Endothelial cell of umbilical vein (primary cell): ENCODE measurements around the gene THBS1. TPM values are rescaled to one million over a fixed set of nuclear protein-coding genes. Genes with fewer than 3 reads are reported as not detected.

Experiments
- BruUV-seq: library from RNA; stranded (reverse); fragments of 400-500 nt; replicated peaks from 2 replicates; lab custom pipeline; 2021; lab: Mats Ljungman, UMichigan
- CTCF ChIA-PET: fragments of 300-600, 350-600 bp; sonication (Branson Sonifier 250); formaldehyde crosslinking; loops from one replicate; lab custom pipeline; 2021; ENCODE audit warnings: antibody characterized with exemption, inconsistent platforms; lab: Charles Lee
- POLR2A ChIA-PET: fragments of 300-600, 350-600 bp; sonication (Branson Sonifier 250); formaldehyde crosslinking; loops from one replicate; lab custom pipeline; 2021; ENCODE audit warnings: antibody characterized with exemption, inconsistent platforms; lab: Charles Lee
- DNase-seq: peaks from one replicate; pipeline ENCODE4 v3.0.0-alpha.2; 2011; ENCODE audit warnings: low read depth, low spot score
- FAIRE-seq: peaks from 2 replicates; lab custom pipeline; 2011; peaks lifted over from hg19 to GRCh38; lab: Jason Lieb, UNC
- H2AFZ ChIP-seq: 2 replicates; pipeline ENCODE4 v1.6.0; 2012; ENCODE audit warnings: low read depth, low read length, control low read depth, inconsistent platforms
- H3K27ac ChIP-seq: 2 replicates; pipeline ENCODE4 v1.5.1; 2011; ENCODE audit warnings: low read depth, mild to moderate bottlenecking, control low read depth, low read length, moderate library complexity; ENCODE audit not compliant: insufficient read depth
- H3K27me3 ChIP-seq, 2 experiments: 2 replicates each; pipeline versions ENCODE4 v1.6.0 to v1.6.1; 2011; ENCODE audit warnings: low read length in 2 of 2, mixed read lengths in 1 of 2; ENCODE audit not compliant: control insufficient read depth in 2 of 2, insufficient read depth in 2 of 2
- H3K36me3 ChIP-seq, 2 experiments: 2 replicates in 1 of 2; 3 replicates in 1 of 2; pipeline ENCODE4 v1.5.1; 2011; ENCODE audit warnings: low read length in 2 of 2, mild to moderate bottlenecking in 1 of 2, moderate library complexity in 1 of 2; ENCODE audit not compliant: control insufficient read depth in 2 of 2, insufficient read depth in 2 of 2; ENCODE audit errors: extremely low read depth in 1 of 2
- H3K4me1 ChIP-seq: 3 replicates; pipeline ENCODE4 v1.5.1; 2011; ENCODE audit warnings: mild to moderate bottlenecking, low read length; ENCODE audit not compliant: control insufficient read depth, insufficient read depth; ENCODE audit errors: extremely low read depth
- H3K4me2 ChIP-seq: 2 replicates; pipeline ENCODE4 v1.6.1; 2011; ENCODE audit warnings: low read length, control low read depth, mixed read lengths; ENCODE audit not compliant: insufficient read depth
- H3K4me3 ChIP-seq, 3 experiments: fragments of 200-600 bp in 1 of 3; sonication (generic), shearing (Covaris generic) in 1 of 3; replicated peaks in 1 of 3; 2 replicates each; pipeline ENCODE4 v1.5.1; 2011 to 2016; ENCODE audit warnings: control low read depth in 3 of 3, low read length in 3 of 3, mild to moderate bottlenecking in 2 of 3, inconsistent platforms in 1 of 3, low read depth in 1 of 3, moderate library complexity in 1 of 3; ENCODE audit not compliant: insufficient read depth in 1 of 3
- H3K79me2 ChIP-seq: 2 replicates; pipeline ENCODE4 v1.6.0; 2012; ENCODE audit warnings: low read length, inconsistent platforms; ENCODE audit not compliant: control insufficient read depth, insufficient read depth
- H3K9ac ChIP-seq: replicated peaks from 2 replicates; pipeline ENCODE3; 2011; ENCODE audit warnings: low read length, control low read depth; ENCODE audit not compliant: insufficient read depth; ENCODE audit errors: extremely low read depth
- H3K9me1 ChIP-seq: replicated peaks from 3 replicates; pipeline ENCODE4 v1.6.0; 2011; ENCODE audit warnings: mild to moderate bottlenecking, low read length; ENCODE audit not compliant: control insufficient read depth, insufficient read depth; ENCODE audit errors: extremely low read depth
- H3K9me3 ChIP-seq: replicated peaks from 2 replicates; pipeline ENCODE4 v1.5.1; 2012; ENCODE audit warnings: low read length, inconsistent platforms; ENCODE audit not compliant: control insufficient read depth, insufficient read depth
- H4K20me1 ChIP-seq: replicated peaks from 2 replicates; pipeline ENCODE3; 2011; ENCODE audit warnings: mild to moderate bottlenecking, low read length; ENCODE audit not compliant: control insufficient read depth, insufficient read depth; ENCODE audit errors: extremely low read depth
- EZH2 ChIP-seq: IDR thresholded peaks from 2 replicates; pipeline ENCODE4 v1.6.1; 2012; ENCODE audit warnings: borderline replicate concordance, low read depth, mild to moderate bottlenecking, moderate library complexity, low read length, inconsistent platforms; ENCODE audit not compliant: severe bottlenecking
- FOS ChIP-seq: IDR thresholded peaks from 2 replicates; pipeline ENCODE4 v1.6.1; 2011; ENCODE audit warnings: mild to moderate bottlenecking, low read length, moderate library complexity, borderline replicate concordance; ENCODE audit not compliant: insufficient read depth
- GATA2 ChIP-seq: IDR thresholded peaks from 2 replicates; pipeline ENCODE4 v1.7.0; 2011; ENCODE audit warnings: low read depth, mild to moderate bottlenecking, moderate library complexity, mixed read lengths, low read length; ENCODE audit not compliant: insufficient read length, insufficient read depth
- JUN ChIP-seq: IDR thresholded peaks from 2 replicates; pipeline ENCODE4 v1.6.1; 2011; ENCODE audit warnings: borderline replicate concordance, low read depth; ENCODE audit not compliant: insufficient read length, insufficient read depth
- MYC ChIP-seq: IDR thresholded peaks from one replicate; pipeline ENCODE4 v1.6.1; 2011; ENCODE audit warnings: mild to moderate bottlenecking, low read depth, low read length
- POLR2A ChIP-seq: IDR thresholded peaks from 2 replicates; pipeline ENCODE4 v1.6.1; 2012; ENCODE audit warnings: low read depth, mild to moderate bottlenecking, control low read depth, low read length
- POLR2AphosphoS5 ChIP-seq: IDR thresholded peaks from 2 replicates; pipeline ENCODE4 v1.6.1; 2012; ENCODE audit warnings: low read depth, mild to moderate bottlenecking, control low read depth, low read length, moderate library complexity; ENCODE audit not compliant: insufficient read depth
- dilution Hi-C: fragments of 300-500 bp; cut with MboI; formaldehyde crosslinking; loops from one replicate; pipeline ENCODE4 v1.15.0; 2019; ENCODE audit warnings: low sequenced_read_pairs; ENCODE audit not compliant: extremely low pct_ligation_motif_present
- intact Hi-C: fragments of 100-400 bp; cut with micrococcal nuclease; formaldehyde crosslinking; loops from one replicate; pipeline ENCODE4 v1.10.0; 2022
- polyA plus RNA-seq, 4 experiments: library from polyadenylated mRNA; depleted of rRNA in 3 of 4; stranded (reverse) in 3 of 4; unstranded in 1 of 4; fragments of >200 nt; gene quantifications; 2 replicates each; pipeline versions ENCODE4 v1.2.1 to v1.2.3, GENCODE V29; 2011 to 2012; ENCODE audit warnings: missing spikeins in 1 of 4
- total RNA-seq: library from RNA; stranded (reverse); gene quantifications from 2 replicates; pipeline ENCODE4 v1.2.3, GENCODE V29; 2021
- TF ChIP-seq, protein P1 (sequence below), 2 donors: IDR thresholded peaks; 1 replicate in 1 of 2; 2 replicates in 1 of 2; pipeline ENCODE4 v1.5.1; 2011; ENCODE audit warnings: low read length in 2 of 2, mild to moderate bottlenecking in 2 of 2, moderate library complexity in 2 of 2, control low read depth in 1 of 2, inconsistent platforms in 1 of 2, low read depth in 1 of 2; ENCODE audit not compliant: insufficient read depth in 1 of 2; ENCODE audit errors: extremely low read depth in 1 of 2
- TF ChIP-seq, protein P2 (sequence below): IDR thresholded peaks from 2 replicates; pipeline ENCODE4 v1.6.1; 2011; ENCODE audit not compliant: insufficient read depth, insufficient read length

The THBS1 gene
- total and polyA plus RNA-seq, 2 donors (not counting 3 experiments of a cell fraction or from before 2014, with no cell fraction given): 6,293 to 8,883 TPM

DNA sequence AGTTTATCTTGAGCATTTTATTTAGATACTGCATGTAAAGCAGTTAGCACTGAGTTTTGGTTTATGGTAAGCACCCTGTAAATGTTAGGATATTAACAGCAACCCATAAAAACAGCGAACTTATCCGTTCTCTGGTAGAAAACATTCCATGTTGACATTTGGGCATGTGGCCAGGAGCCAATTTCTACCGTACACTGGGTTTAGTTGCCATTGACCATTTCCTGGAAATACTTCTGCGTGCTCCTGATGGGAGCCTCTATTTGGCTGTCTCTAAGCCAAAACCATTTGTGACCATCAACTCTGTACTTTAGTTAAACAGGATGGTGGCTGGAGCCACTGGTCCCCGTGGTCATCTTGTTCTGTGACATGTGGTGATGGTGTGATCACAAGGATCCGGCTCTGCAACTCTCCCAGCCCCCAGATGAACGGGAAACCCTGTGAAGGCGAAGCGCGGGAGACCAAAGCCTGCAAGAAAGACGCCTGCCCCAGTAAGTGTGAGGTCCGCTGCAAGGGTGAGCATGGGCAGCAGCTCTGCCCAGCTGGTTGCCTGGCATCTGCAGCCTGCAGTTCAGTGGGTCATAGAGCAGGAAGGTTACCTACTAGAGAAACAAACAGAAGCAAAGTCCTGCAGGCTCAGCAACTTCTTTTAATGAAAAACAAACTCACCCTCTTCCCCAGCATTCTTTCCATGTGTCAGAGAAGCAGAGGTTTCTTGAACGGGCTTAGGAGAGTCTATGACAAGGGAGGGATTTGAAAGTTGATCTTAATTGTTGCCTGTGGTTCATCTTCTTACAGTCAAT, 7.1 kb downstream of the THBS1 start:
- Histone ChIP-seq H3K9me1 (no peaks in the 10 kb centered on the region), H3K36me3 (peaks cover 64 to 91% of the 10 kb centered on the region in 2 experiments), H3K4me1 (peaks cover 19% of the 10 kb centered on the region), H2AFZ (no peak overlapping the region), H3K79me2 (peaks cover 51% of the 10 kb centered on the region), H3K9ac (peak overlapping the region; percentile 99), H3K27ac (peak overlapping the region; percentile 25), H4K20me1 (peaks cover 5% of the 10 kb centered on the region), H3K9me3 (no peaks in the 10 kb centered on the region), H3K4me2 (peak overlapping the region; percentile 50), H3K4me3 (peak overlapping the region in 2 of 3 experiments; percentile 97 to 98), H3K27me3 (no peaks in the 10 kb centered on the region)
- dilution Hi-C loops: no loop called here
- BruUV-seq: no TSS peak
- ChIA-PET CTCF (interaction anchor here (1.8 kb wide), 1 partner anchor 169 kb away, joined by 6 read pairs; no protein-coding TSS in a partner anchor), POLR2A (interaction anchor here (0.5 to 9.9 kb wide), 5 partner anchors 336 to 594 kb away, joined by 3 to 118 read pairs (median 3); no protein-coding TSS in a partner anchor)
- FAIRE-seq: no peak
- TF ChIP-seq MYC (no peak), JUN (no peak), GATA2 (no peak), EZH2 (no peak), FOS (no peak), POLR2A (peak; percentile 2), POLR2AphosphoS5 (peak; percentile 34)
- TF ChIP-seq, protein P1, sequence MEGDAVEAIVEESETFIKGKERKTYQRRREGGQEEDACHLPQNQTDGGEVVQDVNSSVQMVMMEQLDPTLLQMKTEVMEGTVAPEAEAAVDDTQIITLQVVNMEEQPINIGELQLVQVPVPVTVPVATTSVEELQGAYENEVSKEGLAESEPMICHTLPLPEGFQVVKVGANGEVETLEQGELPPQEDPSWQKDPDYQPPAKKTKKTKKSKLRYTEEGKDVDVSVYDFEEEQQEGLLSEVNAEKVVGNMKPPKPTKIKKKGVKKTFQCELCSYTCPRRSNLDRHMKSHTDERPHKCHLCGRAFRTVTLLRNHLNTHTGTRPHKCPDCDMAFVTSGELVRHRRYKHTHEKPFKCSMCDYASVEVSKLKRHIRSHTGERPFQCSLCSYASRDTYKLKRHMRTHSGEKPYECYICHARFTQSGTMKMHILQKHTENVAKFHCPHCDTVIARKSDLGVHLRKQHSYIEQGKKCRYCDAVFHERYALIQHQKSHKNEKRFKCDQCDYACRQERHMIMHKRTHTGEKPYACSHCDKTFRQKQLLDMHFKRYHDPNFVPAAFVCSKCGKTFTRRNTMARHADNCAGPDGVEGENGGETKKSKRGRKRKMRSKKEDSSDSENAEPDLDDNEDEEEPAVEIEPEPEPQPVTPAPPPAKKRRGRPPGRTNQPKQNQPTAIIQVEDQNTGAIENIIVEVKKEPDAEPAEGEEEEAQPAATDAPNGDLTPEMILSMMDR (IDR thresholded peaks at IDR 0.05; ENCODE audit: extremely low read depth in 1 of 2, insufficient read depth in 1 of 2, low read depth in 1 of 2, low read length in 2 of 2): no peak
- TF ChIP-seq, protein P2, sequence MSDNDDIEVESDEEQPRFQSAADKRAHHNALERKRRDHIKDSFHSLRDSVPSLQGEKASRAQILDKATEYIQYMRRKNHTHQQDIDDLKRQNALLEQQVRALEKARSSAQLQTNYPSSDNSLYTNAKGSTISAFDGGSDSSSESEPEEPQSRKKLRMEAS: no peak
- peak; percentile 69 for DNase-seq
- intact Hi-C loops: no loop called here
